Activated T-helper 1 cell treated with Interleukin-2 at 50 U/mL for 16 hours (primary cell): Measurements from ENCODE around the gene MARCHF9.
"Not testable (repeated sequence)": the region's sequence is repeated elsewhere in the genome, so short reads cannot be mapped to it uniquely, and the experiment has no call there.

ENCODE experiments used
- DNase-seq: peaks from one replicate; pipeline ENCODE4 v3.0.0-alpha.2; 2020; ENCODE audit warnings: low read depth

The MARCHF9 gene, protein sequence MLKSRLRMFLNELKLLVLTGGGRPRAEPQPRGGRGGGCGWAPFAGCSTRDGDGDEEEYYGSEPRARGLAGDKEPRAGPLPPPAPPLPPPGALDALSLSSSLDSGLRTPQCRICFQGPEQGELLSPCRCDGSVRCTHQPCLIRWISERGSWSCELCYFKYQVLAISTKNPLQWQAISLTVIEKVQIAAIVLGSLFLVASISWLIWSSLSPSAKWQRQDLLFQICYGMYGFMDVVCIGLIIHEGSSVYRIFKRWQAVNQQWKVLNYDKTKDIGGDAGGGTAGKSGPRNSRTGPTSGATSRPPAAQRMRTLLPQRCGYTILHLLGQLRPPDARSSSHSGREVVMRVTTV

DNA sequence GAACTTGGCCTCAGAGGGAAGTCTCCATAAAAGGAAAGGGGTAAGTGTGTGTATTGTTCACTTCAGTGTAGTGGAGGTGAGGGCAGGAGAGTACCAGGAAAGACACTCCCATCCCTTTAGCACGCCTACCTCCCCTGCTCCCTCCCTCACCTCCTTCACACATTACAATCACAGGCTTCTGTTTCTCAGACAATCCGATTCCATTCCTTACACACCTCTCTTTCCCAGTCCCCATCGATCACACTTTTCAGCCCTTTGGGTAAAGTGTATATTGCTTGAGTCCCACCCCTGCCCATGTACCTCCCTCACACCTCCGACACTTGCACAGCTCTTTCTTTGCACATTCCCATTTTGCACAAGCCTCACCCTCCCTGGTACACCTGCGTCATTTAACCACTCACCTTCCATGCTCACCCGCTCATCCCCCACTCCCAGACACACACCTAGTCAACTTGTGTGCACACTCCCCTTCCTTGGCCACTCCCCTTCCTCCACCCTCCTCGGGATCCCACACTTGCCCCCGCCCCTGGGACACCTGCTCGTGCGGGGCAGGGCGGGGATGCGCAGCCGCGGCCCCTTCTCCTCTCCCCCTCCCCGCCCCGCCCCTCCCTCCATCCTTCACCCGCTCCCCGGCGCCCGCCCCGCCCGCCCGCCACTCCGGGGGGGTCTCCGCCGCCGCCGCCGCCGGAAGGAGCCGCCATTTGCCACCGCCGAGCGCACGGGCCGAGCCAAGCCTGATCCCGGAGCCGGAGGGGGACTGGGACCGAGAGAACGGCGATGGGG, at the start of gene MARCHF9:
Gene MARCHF9 (plus strand): TSS at position 693 of the 783 bp plus-strand sequence. CDS start 426 bp downstream, outside the sequence.
- DNase-seq: peak; percentile 77

- DNase-seq: no peak
These were observed 47.7 kb upstream of the MARCHF9 start for GRCh38 chr12:57707250-57707649.

GRCh38 chr12:57708296-57708695, 46.6 kb upstream of the MARCHF9 start:
- no peak for DNase-seq

GRCh38 chr12:57712701-57713100, 42.2 kb upstream of the MARCHF9 start:
- DNase-seq: no peak

- DNase-seq: no peak
These were observed 41.7 kb upstream of the MARCHF9 start for GRCh38 chr12:57713209-57713608.

DNA sequence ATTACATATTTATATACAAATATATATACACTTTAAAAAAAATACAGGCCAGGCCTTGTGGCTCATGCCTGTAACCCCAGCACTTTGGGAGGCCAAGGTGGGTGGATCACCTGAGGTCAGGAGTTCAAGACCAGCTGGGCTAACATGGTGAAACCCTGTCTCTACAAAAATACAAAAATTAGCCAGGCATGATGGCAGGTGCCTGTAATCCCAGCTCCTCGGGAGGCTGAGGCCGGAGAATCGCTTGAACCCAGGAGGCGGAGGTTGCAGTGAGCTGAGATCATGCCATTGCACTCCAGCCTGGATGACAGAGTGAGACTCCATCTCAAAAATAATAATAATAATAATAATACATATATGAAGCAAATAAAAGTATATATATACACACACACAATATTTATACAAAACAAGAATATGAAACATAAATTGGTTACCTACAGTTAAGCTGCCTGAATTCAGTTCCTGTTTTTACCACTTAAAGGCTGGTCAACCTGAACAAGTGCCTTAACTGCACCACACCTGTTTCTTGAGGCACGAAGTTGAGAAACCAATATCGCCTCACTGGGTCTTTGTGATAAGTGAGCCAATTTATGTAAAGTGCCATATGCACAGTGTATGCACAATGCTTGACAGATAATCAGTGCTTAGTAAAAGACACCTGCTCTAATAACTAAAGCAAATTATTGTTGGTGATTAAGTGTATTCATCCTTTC, 39.7 kb upstream of the MARCHF9 start:
- not testable (repeated sequence) for DNase-seq

- no peak for DNase-seq
These were observed 39.1 kb upstream of the MARCHF9 start for GRCh38 chr12:57715786-57716185.

DNA sequence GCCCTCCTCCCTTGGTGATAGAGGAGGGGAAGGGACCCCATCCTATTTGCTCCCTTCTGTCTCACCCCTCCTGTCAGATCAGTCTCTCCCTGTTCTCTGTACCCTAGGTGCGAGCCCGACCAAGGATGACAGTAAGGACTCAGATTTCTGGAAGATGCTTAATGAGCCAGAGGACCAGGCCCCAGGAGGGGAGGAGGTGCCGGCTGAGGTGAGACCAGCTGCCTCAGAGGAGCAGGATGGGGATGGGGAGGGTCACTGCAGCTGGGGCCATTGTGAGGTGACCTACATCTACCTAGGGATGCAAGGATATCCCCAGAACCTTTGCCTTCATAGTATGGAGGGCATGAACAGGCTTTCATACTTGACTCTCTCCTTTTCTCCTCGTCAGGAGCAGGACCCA, 38.6 kb upstream of the MARCHF9 start:
- no peak for DNase-seq

GRCh38 chr12:57717131-57717530, 37.8 kb upstream of the MARCHF9 start:
- no peak for DNase-seq

- no peak for DNase-seq
These were observed 36.9 kb upstream of the MARCHF9 start for GRCh38 chr12:57717846-57718640.

GRCh38 chr12:57718641-57719528, 36.0 kb upstream of the MARCHF9 start:
- no peak for DNase-seq

GRCh38 chr12:57719777-57720605, 34.9 kb upstream of the MARCHF9 start:
- no peak for DNase-seq

DNA sequence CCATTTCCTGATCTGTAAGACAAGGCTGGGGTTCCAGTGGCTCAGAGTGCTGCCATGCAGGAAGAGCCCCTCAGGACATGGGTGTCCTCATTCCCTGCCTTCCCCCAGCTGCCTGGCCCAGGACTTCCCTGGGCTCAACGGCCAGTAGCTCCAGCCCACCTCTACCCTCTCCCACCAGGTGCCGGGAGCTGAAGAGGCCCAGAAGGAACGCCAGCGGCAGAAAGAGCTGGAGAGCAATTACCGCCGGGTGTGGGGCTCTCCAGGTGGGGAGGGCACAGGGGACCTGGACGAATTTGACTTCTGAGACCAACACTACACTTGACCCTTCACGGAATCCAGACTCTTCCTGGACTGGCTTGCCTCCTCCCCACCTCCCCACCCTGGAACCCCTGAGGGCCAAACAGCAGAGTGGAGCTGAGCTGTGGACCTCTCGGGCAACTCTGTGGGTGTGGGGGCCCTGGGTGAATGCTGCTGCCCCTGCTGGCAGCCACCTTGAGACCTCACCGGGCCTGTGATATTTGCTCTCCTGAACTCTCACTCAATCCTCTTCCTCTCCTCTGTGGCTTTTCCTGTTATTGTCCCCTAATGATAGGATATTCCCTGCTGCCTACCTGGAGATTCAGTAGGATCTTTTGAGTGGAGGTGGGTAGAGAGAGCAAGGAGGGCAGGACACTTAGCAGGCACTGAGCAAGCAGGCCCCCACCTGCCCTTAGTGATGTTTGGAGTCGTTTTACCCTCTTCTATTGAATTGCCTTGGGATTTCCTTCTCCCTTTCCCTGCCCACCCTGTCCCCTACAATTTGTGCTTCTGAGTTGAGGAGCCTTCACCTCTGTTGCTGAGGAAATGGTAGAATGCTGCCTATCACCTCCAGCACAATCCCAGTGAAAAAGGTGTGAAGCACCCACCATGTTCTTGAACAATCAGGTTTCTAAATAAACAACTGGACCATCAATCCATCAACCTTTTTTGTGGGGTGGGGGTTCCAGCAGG, 34.0 kb upstream of the MARCHF9 start:
- no peak for DNase-seq

DNA sequence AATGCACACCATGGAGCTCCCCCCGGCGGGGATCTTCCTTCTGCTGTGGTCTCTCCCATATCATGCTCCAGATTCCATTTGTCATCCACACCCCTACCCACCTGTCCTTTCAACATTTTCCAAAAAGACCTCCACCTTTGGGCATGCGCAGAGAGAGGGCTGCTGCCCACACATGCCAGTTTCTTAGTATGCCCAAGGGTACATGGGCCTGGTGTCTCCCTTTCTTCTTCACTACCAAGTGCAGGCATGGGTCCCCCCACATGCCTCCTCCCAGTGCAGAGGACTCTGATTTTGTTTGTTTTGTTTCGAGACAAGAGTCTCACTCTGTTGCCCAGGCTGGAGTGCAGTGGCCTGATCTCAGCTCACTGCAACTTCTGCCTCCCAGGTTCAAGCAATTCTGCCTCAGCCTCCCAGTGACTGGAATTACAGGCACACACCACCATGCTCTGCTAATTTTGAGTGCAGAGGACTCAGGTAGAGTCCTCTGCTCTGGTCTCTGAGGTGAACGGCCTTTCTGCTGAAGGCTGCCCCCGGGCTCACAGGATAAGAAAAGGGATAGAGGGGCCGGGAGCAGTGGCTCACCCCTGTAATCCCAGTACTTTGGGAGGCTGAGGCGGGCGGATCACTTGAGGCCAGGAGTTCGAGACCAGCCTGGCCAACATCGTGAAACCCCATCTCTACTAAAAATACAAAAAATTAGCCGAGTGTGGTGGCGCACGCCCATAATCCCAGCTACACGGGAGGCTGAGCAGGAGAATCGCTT, 32.9 kb upstream of the MARCHF9 start:
- DNase-seq: not testable (repeated sequence)

DNA sequence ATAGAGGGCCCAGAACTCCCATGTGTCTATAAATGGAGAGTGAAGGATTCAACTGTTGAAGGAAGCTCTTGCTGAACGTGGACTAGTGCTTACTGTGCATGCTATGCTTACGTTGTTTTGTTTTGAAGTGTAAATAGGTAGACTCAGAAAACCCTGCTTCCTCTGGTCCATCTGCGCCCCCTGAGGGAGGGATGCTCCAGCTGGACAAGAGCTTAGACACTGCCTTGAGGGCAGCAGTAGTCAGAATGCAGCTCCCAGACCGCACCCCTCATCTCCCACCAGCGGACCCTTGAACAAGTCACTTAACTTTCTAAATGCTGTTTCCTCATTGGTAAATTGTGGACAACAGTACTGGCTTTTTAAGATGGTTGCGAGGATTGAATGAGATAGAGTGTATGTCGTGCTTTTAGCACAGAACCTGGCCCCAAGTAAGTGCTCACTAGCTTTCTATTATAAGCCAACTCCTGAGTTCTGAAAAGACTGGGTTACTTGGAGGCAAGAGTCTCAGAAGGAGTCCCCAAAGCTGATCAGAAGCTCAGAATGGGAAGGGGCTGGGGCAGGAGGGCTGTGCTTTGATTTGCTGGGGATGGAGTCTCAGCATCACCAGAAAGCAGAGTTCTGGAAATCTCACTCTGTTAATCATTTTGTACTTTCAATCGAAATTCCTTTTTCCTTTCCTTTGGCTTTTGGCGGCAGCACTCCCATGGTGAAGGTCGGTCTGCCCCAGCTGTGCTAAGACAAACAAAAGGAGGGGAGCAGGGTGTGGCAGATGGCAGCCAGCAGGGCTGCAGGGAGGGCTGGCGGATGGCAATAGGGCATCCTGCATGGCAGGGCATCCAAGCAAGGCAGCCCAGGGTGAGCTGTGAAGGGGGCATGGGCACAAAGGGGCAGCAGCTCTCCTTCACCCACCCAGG, 31.9 kb upstream of the MARCHF9 start:
- DNase-seq: no peak

DNA sequence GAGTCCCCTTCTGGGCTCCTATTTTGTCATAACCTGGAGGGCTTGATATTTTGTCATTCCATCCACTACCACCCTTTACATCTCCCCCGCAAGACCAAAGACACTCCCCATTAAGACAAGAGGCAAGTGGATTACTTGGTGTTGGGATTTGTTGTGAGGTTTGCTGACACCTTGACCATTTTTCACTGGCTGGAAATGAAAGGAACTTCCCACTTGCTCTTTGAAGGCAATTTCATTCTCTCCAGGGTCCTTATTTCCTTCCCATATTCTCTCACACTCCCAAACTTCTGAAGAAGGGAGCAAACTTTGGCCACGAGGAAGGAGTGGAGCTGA, 31.3 kb upstream of the MARCHF9 start:
- no peak for DNase-seq
